NT2/D1 (cell line): ENCODE results near the gene PARVG.

Source experiments
- YY1 ChIP-seq: IDR thresholded peaks from 2 replicates; pipeline ENCODE4 v1.6.1; 2011; ENCODE audit not compliant: insufficient read length, insufficient read depth
- ZNF274 ChIP-seq: IDR thresholded peaks from 2 replicates; pipeline ENCODE4 v1.6.1; 2011; ENCODE audit warnings: mild to moderate bottlenecking, low read depth, low read length

GRCh38 chr22:44139773-44140172, 41.0 kb upstream of the PARVG start:
- TF ChIP-seq ZNF274 (no peak), YY1 (no peak)
